Measurements from ENCODE around the gene OSBP2.

OSBP2 gene

GRCh38 chr22:30866811-30867271 lies 172.2 kb downstream of the OSBP2 start:
- no peak overlapping the region for H3K4me3 ChIP-seq (ENCODE audit: low read length)
- DNase-seq (ENCODE audit: low read depth): no peak
- TF ChIP-seq, protein P1, sequence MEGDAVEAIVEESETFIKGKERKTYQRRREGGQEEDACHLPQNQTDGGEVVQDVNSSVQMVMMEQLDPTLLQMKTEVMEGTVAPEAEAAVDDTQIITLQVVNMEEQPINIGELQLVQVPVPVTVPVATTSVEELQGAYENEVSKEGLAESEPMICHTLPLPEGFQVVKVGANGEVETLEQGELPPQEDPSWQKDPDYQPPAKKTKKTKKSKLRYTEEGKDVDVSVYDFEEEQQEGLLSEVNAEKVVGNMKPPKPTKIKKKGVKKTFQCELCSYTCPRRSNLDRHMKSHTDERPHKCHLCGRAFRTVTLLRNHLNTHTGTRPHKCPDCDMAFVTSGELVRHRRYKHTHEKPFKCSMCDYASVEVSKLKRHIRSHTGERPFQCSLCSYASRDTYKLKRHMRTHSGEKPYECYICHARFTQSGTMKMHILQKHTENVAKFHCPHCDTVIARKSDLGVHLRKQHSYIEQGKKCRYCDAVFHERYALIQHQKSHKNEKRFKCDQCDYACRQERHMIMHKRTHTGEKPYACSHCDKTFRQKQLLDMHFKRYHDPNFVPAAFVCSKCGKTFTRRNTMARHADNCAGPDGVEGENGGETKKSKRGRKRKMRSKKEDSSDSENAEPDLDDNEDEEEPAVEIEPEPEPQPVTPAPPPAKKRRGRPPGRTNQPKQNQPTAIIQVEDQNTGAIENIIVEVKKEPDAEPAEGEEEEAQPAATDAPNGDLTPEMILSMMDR (conservative IDR thresholded peaks at IDR 0.05; ENCODE audit: low read length): no peak

- no peak overlapping the region for H3K4me3 ChIP-seq (ENCODE audit: low read length)
- TF ChIP-seq, protein P1 (conservative IDR thresholded peaks at IDR 0.05; ENCODE audit: low read length): no peak
- DNase-seq (ENCODE audit: low read depth): no peak
Observed at GRCh38 chr22:30867746-30868662, 173.3 kb downstream of the OSBP2 start.

DNA sequence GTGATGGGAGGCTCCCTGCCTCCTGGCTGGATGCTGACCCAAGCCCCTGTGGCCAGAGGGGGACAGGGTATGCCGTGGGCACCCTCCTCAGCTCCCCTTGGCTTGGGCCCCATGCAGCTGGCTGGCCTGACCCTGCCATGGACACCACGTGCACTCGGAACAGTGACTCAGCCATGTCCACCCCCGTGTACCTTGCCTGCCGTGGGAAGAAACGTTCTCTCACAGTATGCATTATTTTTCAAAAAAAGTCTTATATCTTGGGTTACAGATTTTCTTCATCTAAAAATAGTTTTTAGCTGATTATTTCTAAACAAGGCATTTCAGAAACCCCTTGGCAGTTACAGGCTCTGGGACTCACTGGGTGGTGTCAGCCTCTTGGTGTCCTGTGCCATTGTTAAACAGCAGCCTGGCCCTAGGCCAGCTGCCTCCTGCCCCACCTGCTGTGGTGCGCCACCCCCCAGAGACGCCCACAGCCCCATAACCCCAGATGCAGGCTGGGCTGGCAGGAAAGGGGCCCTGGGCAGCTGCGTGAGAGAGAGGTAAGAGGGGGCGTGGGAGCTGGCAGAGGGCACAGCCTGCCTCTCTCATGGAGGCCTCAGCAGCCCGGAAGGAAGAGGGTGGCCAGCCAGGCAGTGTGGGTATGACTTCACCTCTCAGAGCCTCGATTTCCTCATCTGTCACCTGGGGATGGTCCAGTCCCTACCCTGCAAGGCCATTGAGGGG lies 174.2 kb downstream of the OSBP2 start:
- no peak for DNase-seq (ENCODE audit: low read depth)
- no peak overlapping the region for H3K4me3 ChIP-seq (ENCODE audit: low read length)
- TF ChIP-seq, protein P1 (conservative IDR thresholded peaks at IDR 0.05; ENCODE audit: low read length): no peak

DNA sequence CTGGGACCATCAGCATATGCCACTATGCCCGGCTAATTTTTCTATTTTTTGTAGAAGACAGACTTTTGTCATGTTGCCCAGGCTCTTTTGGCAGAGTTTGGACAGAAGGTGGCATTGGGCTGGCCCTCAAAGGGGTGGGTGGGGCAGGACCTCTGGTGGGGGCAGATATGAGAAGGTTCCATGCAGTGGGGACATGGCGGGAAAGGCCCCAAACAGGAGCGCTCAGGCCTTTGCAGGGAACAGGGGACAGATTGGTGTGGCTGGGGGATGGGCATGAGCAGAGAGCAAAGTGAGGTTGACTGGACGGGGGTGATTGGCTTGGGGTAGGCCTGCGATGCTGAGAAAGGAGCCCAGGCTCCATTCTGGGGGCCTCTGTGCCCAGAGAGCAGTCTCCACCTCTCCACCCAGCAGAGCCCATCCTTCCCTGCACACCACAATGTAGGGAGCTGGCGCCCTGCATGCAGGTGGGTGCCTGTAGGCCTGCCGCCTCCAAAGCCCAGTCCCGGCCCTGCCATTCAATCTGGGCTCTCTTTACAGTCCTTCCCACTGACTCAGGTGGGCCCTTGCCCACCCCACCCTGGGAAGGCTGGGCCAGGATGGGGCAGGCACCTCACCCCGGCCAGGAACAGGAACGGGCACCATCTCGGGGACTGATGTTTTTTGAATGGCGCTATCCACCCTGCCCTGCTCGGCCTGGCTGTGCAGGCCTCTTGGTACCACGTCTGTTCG lies 175.2 kb downstream of the OSBP2 start:
- TF ChIP-seq, protein P1 (conservative IDR thresholded peaks at IDR 0.05; ENCODE audit: low read length): no peak
- no peak overlapping the region for H3K4me3 ChIP-seq (ENCODE audit: low read length)
- DNase-seq (ENCODE audit: low read depth): no peak

GRCh38 chr22:30870451-30871345 lies 176.0 kb downstream of the OSBP2 start:
- no peak for DNase-seq (ENCODE audit: low read depth)
- no peak overlapping the region for H3K4me3 ChIP-seq (ENCODE audit: low read length)
- TF ChIP-seq, protein P1 (conservative IDR thresholded peaks at IDR 0.05; ENCODE audit: low read length): no peak
